Ishikawa (cell line): ENCODE data around the gene TNFRSF1B.

Experiments
- CEBPB ChIP-seq: IDR thresholded peaks from 2 replicates; pipeline ENCODE4 v1.6.1; 2012
- CREB1 ChIP-seq: IDR thresholded peaks from 2 replicates; pipeline ENCODE4 v1.6.1; 2012; ENCODE audit warnings: low read depth
- EGR1 ChIP-seq: IDR thresholded peaks from 2 replicates; pipeline ENCODE4 v1.6.1; 2012
- EP300 ChIP-seq: IDR thresholded peaks from 2 replicates; pipeline ENCODE4 v1.6.1; 2012; ENCODE audit warnings: borderline replicate concordance
- FOXM1 ChIP-seq: IDR thresholded peaks from 2 replicates; pipeline ENCODE4 v1.6.1; 2012; ENCODE audit warnings: low read depth, borderline replicate concordance
- NFIC ChIP-seq: IDR thresholded peaks from 2 replicates; pipeline ENCODE4 v1.6.1; 2012
- RAD21 ChIP-seq: IDR thresholded peaks from 2 replicates; pipeline ENCODE4 v1.6.1; 2012; ENCODE audit warnings: low read depth
- TAF1 ChIP-seq: IDR thresholded peaks from 2 replicates; pipeline ENCODE4 v1.6.1; 2012; ENCODE audit warnings: low read depth, mild to moderate bottlenecking
- TCF12 ChIP-seq: IDR thresholded peaks from 2 replicates; pipeline ENCODE4 v1.6.1; 2012; ENCODE audit warnings: low read depth
- TEAD4 ChIP-seq: IDR thresholded peaks from 2 replicates; pipeline ENCODE4 v1.6.1; 2012
- YY1 ChIP-seq: IDR thresholded peaks from 2 replicates; pipeline ENCODE4 v1.6.1; 2012; ENCODE audit warnings: low read depth
- ZBTB7A ChIP-seq: IDR thresholded peaks from 2 replicates; pipeline ENCODE4 v1.6.1; 2012; ENCODE audit warnings: low read depth
- TF ChIP-seq, protein P1 (sequence below): IDR thresholded peaks from 2 replicates; pipeline ENCODE4 v1.6.1; 2012
- TF ChIP-seq, protein P2 (sequence below): IDR thresholded peaks from 2 replicates; pipeline ENCODE4 v1.6.1; 2012
- TF ChIP-seq, protein P3 (sequence below): IDR thresholded peaks from 2 replicates; pipeline ENCODE4 v1.6.1; 2012; ENCODE audit warnings: low read depth, mild to moderate bottlenecking

Gene TNFRSF1B

DNA sequence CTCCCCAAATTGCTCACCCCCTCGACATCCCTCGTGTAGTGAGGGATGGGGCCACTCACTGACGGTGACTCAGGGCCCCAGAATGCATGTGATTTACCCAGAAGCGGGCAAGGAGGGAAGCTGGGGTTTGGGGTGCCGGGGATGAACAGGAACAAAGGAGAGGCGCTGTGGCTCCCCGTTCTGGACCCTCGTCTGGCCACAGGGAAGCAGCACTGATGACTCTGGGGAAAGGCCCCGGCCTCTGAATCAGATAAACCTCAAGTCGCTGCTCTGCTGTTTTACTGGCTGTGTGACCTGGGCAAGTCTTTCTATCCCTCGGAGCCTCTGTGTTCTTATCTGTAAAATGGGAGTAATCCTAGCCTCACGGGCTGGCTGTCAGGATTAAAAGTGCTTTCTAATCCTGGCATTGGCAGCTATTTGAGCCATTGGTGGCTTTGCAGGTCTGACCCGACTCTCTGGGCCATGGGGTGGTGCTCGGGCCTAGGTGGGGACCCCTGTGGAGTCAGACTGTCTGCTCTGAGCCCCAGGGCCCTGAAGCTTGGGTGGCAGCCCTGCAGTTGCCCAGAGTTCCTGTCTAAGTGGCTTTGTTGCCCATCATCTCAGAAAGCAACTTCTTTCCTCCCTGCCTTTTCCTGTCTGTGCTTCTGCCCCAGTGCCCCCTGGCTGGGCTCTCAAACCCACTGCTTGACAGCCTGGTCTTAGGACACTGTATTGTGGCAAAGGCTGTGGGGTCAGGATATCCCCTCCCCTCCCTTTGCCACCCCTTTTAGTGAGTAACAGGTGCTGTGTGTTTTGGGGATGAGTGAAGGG, 5.5 kb downstream of the TNFRSF1B start:
- no peak for TF ChIP-seq YY1
- no peak for TF ChIP-seq FOXM1
- TF ChIP-seq, protein P1, sequence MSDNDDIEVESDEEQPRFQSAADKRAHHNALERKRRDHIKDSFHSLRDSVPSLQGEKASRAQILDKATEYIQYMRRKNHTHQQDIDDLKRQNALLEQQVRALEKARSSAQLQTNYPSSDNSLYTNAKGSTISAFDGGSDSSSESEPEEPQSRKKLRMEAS, result no peak
- TF ChIP-seq TEAD4, result no peak
- no peak for TF ChIP-seq EP300
- TF ChIP-seq CEBPB, result no peak
- no peak for TF ChIP-seq TAF1
- no peak for TF ChIP-seq TCF12
- TF ChIP-seq, protein P2, sequence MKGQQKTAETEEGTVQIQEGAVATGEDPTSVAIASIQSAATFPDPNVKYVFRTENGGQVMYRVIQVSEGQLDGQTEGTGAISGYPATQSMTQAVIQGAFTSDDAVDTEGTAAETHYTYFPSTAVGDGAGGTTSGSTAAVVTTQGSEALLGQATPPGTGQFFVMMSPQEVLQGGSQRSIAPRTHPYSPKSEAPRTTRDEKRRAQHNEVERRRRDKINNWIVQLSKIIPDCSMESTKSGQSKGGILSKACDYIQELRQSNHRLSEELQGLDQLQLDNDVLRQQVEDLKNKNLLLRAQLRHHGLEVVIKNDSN, result no peak
- TF ChIP-seq ZBTB7A, result no peak
- TF ChIP-seq, protein P3, sequence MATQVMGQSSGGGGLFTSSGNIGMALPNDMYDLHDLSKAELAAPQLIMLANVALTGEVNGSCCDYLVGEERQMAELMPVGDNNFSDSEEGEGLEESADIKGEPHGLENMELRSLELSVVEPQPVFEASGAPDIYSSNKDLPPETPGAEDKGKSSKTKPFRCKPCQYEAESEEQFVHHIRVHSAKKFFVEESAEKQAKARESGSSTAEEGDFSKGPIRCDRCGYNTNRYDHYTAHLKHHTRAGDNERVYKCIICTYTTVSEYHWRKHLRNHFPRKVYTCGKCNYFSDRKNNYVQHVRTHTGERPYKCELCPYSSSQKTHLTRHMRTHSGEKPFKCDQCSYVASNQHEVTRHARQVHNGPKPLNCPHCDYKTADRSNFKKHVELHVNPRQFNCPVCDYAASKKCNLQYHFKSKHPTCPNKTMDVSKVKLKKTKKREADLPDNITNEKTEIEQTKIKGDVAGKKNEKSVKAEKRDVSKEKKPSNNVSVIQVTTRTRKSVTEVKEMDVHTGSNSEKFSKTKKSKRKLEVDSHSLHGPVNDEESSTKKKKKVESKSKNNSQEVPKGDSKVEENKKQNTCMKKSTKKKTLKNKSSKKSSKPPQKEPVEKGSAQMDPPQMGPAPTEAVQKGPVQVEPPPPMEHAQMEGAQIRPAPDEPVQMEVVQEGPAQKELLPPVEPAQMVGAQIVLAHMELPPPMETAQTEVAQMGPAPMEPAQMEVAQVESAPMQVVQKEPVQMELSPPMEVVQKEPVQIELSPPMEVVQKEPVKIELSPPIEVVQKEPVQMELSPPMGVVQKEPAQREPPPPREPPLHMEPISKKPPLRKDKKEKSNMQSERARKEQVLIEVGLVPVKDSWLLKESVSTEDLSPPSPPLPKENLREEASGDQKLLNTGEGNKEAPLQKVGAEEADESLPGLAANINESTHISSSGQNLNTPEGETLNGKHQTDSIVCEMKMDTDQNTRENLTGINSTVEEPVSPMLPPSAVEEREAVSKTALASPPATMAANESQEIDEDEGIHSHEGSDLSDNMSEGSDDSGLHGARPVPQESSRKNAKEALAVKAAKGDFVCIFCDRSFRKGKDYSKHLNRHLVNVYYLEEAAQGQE, result no peak
- no peak for TF ChIP-seq EGR1

DNA sequence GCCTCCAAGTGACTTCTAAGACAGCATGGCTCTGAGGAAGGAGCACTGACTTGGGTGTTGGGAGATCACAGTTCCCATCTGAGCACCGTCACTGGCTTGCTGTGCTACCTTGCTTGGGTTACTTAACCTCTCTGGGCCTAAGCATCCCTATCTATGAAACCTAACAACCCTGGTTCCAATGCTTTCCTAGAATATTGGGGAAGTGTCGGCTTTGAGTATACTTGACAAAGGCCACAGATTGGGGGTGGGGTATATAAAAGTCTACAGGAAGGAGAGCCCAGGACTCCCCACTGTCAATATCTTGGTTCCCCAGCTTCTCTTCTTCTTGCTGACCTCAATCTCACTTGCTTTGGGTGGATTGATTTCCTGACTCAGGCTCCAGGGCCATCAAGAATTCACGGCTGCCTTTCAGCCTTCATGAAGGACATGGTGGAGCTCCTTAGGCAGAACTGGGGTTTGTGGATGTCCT, 6.3 kb downstream of the TNFRSF1B start:
- TF ChIP-seq, protein P3, result no peak
- TF ChIP-seq TEAD4 (no peak), CEBPB (no peak)

DNA sequence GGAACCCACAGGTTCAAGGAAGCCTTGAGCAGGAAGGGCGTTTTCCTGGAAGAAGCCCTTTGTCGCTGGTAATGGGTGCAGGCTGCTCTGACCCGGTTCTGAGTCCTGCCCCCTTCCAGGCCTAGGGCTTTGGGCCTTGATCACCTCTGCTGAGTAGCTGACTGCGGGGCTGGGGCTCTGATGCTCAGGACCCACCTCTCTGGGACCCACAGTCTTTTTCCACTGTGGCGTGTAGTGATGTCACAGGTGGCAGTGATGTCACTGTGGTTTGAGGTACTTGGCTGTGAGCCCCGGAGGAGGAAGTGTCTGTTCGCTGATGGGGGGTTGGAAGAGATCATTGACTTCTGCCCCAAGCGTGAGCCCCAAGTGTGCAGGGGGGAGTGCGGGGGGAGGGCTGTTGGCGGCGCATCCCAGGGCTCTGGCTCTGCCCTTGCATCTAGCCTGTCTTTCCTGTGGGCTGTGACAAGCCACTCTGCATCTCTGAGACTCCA, 6.9 kb downstream of the TNFRSF1B start:
- TF ChIP-seq EGR1 (no peak), TCF12 (no peak), EP300 (no peak), TAF1 (no peak), CEBPB (no peak), ZBTB7A (no peak), RAD21 (no peak), NFIC (no peak), CREB1 (no peak), TEAD4 (no peak), FOXM1 (no peak), YY1 (no peak)
- TF ChIP-seq, protein P1, result no peak
- TF ChIP-seq, protein P3, result no peak
- TF ChIP-seq, protein P2, result no peak

DNA sequence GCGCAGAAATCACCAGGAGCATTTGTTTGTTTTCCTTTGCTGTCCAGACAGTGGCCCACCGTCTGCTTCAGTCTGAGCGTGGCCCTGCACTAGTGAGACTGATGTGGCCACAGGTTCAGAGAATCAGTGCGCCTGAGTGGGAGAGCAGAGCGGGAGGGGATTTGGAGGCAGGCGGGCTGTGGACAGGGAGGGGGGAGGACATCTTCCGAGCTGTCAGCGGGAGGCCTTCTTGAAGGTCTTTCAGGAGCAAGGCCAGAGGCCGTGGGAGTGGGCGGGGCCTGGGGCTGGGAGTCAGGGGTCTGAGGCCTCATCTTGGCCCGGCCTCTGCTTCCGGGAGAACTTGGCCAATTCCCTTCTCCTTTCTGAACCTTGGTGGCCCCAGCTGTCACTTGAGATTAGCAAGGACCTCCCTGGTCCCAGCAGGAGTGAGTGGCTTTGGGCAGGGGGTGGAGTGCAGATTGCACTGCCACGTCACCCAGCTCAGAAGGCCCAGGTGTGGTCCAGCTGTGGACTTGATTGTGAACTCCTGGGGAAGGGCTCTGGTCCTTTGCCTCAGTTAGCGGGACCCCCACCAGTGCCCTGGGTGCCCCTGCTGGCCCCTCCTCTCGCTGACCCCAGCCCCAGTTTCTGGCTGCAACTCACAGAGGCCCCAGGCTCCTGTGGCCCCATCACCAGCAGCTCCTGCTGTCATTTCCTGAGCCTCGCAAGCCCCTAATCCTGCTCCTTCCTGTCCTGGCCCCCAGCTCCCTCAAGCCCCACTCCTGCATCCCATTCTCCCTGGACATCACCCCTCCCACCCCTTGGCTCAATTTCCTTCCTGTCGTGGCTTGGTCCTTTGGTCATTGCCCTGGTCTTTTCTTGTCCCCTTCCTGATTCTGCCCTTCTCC, 8.4 kb downstream of the TNFRSF1B start:
- no peak for TF ChIP-seq CREB1
- TF ChIP-seq, protein P1, result no peak
- TF ChIP-seq, protein P3, result no peak
- TF ChIP-seq EGR1, result no peak
- no peak for TF ChIP-seq TEAD4
- no peak for TF ChIP-seq ZBTB7A
- TF ChIP-seq NFIC, result no peak
- no peak for TF ChIP-seq TCF12
- no peak for TF ChIP-seq RAD21
- no peak for TF ChIP-seq EP300
- TF ChIP-seq, protein P2, result no peak
- no peak for TF ChIP-seq YY1
- no peak for TF ChIP-seq TAF1
- TF ChIP-seq CEBPB, result no peak
- TF ChIP-seq FOXM1, result no peak
